GM10266 (cell line): ENCODE results near the gene PEX1.
"Not testable (repeated sequence)": the region's sequence is repeated elsewhere in the genome, so short reads cannot be mapped to it uniquely, and the experiment has no call there.

ENCODE experiments used
- DNase-seq: peaks from one replicate; pipeline ENCODE4 v3.0.0; 2012; ENCODE audit errors: extremely low spot score
- CTCF ChIP-seq: IDR thresholded peaks from 2 replicates; pipeline ENCODE4 v1.5.1; 2012; ENCODE audit warnings: mild to moderate bottlenecking, low read depth; ENCODE audit not compliant: control insufficient read depth, insufficient read depth; ENCODE audit errors: missing control alignments

The PEX1 gene

DNA sequence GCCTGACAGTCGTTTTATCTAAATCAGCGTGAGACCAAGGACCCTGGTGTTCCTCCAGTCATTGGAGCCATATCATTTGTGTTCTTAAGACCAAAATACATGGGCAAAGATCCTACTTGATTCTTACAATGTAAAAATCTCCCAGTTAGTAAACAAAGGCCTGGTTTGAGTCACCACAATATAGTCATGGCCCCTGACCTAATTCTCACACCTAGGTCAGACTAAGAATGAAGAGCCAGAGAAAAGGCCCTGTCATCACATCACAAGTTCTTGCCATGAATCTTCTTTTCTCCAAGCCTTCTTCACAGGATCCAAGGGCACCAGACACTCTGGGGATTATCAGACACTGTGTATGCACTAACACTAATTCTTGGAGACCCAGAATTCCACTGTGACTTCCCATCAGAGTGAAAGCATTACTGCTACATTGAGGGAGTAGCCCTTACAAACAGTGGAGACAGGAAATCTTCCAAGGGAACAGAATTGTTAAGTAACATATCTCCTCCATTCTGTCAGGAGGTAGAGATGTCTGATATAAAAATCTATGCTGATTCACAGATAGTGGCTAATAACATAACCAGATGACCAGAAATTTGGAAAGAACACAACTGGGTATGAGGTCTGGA lies 42.9 kb downstream of the PEX1 start:
- no peak for DNase-seq
- TF ChIP-seq CTCF, result no peak

DNA sequence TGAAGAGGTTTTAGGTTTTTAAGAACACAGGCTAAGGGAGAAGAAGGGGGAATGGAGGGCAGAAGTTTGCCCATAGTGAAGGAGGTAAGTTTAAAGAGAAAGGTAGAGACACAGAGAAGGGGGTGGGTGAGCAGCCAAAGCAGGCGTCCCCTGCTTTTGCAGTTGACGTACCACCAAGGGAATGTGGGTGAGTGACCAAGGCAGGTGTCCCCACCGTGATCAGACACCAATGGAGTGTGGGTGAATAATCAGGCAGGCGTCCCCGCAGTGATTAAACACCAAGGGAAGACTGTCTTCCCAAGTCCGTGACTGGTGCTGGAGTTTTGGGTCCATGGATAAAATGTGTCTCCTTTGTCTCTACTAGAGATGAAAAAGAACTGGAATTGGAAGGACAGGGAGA lies 44.1 kb downstream of the PEX1 start:
- not testable (repeated sequence) for DNase-seq

DNA sequence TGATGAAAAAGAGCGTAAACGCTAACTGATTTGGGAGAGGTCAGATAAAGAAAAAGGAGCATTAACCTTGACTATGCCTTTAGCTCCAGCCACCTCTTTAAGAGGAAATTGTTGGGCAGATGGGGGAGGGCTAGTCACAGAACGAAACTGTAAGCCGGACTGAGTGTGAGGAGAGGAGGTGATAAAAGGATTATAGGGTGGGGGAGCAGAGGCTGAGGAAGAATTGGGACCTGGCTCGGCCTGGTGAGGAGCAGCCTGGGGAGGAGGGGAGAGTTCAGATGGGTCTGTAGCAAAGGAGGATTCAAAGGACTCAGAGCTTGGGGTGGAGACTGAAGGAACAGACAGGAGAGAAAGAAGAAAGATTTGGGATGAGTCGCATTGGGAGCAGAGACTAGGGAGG lies 44.7 kb downstream of the PEX1 start:
- DNase-seq, result not testable (repeated sequence)

GRCh38 chr7:92479146-92479545 lies 49.2 kb downstream of the PEX1 start:
- not testable (repeated sequence) for DNase-seq

DNA sequence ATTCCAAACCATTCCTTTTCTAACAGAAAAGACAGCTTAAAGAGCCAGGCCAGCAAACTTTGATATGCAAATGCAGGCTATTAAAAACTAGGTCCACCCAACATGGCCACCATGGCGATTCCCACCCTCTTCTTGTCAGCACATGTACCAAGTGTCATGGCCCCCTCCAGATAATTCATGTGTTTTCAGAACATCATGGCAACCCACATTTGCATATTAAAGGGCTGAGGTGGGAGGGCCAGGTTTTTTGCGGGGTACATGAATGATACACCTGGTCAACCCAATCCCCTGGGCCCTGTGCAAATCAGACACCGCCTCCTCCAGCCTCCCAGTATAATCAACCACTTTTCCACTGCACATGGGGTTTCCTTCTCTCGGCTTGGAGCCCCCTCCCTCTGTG lies 49.6 kb downstream of the PEX1 start:
- TF ChIP-seq CTCF, result no peak
- DNase-seq, result no peak

DNA sequence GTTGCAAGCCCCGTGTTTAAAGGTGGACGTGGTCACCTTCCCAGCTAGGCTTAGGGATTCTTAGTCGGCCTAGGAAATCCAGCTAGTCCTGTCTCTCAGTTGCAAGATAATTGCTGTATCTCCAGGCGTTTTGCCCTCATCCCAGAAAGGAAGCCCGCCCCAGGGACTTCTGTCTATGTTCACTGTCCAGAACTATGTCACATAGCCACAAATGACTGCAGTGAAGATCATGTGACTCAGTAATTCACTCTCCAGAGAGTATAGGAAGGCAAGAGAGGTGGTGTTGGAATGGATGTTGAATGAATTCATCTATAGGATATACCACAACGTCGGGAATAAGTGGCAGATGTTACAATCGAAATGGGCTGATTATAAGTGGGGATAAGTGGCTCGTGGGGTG lies 50.2 kb downstream of the PEX1 start:
- no peak for TF ChIP-seq CTCF
- no peak for DNase-seq

DNA sequence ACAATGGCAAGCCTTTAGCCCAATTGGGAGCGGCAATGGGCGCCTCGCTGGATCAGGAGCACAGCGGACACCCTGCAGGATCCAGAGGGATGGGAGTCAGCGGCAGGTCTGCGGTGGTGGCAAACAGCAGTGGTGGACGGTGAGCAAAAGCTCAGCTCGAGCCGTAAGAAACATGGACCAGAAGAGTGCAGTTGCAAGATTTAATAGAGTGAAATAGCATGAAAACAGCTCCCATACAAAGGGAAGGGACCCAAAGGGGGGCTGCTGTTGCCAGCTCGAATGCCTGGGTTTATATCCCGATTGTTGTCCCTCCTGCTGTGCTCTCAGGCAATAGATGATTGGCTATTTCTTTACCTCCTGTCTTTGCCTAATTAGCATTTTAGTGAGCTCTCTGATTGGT lies 50.6 kb downstream of the PEX1 start, which contains the start of gene ERVW-1:
Gene ERVW-1, minus strand, starts transcription at position 266 of the 400 bp plus-strand sequence. CDS start 7,565 bp downstream, outside the sequence.
- DNase-seq, result not testable (repeated sequence)

GRCh38 chr7:92475851-92476590 lies 52.3 kb downstream of the PEX1 start:
- not testable (repeated sequence) for DNase-seq

DNA sequence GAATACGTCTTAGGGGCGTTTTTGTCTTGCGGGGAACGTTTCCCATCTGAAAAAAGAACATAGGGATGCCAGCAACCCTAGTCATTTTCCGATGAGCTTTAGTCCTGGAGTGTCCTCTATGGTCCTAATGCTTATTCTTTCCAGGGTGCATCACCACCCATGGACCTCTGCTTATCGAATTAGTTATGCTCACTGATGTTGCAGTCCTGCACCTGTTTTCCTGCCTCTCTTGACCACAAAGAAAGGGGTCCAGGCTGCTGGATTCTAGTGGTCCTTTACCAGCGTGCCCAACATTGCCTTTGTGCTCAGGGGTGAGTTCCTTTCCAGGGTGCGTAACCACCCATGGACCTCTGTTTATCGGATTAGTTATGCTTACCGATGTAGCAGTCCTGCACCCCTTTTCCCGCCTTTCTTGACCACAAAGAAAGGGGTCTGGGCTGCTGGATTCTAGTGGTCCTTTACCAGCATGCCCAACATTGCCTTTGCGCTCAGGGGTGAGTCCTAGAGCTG lies 53.0 kb downstream of the PEX1 start:
- not testable (repeated sequence) for DNase-seq

- not testable (repeated sequence) for DNase-seq
Observed at GRCh38 chr7:92473989-92474388, 54.3 kb downstream of the PEX1 start.

DNA sequence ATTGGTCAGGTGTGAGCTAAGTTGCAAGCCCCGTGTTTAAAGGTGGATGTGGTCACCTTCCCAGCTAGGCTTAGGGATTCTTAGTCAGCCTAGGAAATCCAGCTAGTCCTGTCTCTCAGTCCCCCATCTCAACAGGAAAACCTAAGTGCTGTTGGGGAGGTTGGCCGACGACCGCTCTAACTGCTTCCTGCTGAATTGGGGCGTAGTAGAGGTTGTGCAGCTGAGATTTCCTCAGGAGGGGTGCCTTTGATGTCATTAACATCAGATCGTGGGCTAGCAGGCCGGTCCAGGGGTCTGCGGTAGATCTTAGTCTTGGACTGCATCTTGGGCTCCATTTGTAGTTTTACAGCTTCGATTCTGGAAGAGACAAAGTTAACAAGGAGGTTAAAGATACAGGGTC lies 59.7 kb downstream of the PEX1 start:
- DNase-seq, result not testable (repeated sequence)

DNA sequence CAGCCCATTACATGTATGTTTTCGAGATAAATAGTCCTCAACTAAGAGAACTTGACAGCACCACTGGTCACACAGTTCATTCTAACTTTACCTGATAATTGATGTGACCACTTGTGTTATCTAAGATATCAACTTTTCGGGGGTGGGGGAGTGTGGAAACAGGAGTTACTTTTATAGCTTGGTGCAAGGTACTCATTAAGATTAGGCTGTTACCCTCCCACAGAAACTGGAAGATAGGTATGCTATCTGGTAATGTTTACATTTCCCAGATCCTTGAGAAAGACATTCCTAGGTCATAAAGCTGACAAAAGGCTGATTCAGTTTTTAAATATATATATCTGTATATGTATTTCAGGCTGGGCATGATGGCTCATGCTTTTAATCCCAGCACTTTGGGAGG lies 61.6 kb downstream of the PEX1 start:
- no peak for DNase-seq
- no peak for TF ChIP-seq CTCF
